Natural killer cell (primary cell): ENCODE data around the gene AP3B1. TPM values are rescaled to one million over a fixed set of nuclear protein-coding genes. Genes with fewer than 3 reads are reported as not detected.
"Not testable (repeated sequence)": the region's sequence is repeated elsewhere in the genome, so short reads cannot be mapped to it uniquely, and the experiment has no call there.

ENCODE experiments used
- ATAC-seq, 3 donors: fragments of 150-1000 bp in 2 of 3; fragments of 200-7000 bp in 1 of 3; cut with Tn5 transposase; 1 replicate in 1 of 3; 2 replicates in 2 of 3; pipeline ENCODE4 v1.10.0; 2021; ENCODE audit warnings: mild to moderate bottlenecking in 2 of 3, moderate library complexity in 2 of 3
- DNase-seq, 2 donors: peaks; one replicate each; pipeline versions ENCODE4 v3.0.0 to v3.0.0-alpha.2; 2013 to 2021; ENCODE audit warnings: mixed read lengths in 1 of 2
- H3K27ac ChIP-seq: one replicate; pipeline ENCODE4 v1.5.1; 2013; ENCODE audit warnings: mild to moderate bottlenecking, low read length
- H3K27me3 ChIP-seq: one replicate; pipeline ENCODE4 v1.6.1; 2013; ENCODE audit warnings: low read length; ENCODE audit not compliant: control insufficient read depth, insufficient read depth
- H3K36me3 ChIP-seq: one replicate; pipeline ENCODE4 v1.6.1; 2013; ENCODE audit warnings: low read length; ENCODE audit not compliant: control insufficient read depth, insufficient read depth
- H3K4me1 ChIP-seq: one replicate; pipeline ENCODE4 v1.6.1; 2013; ENCODE audit warnings: low read length; ENCODE audit not compliant: control insufficient read depth, insufficient read depth
- H3K4me3 ChIP-seq: one replicate; pipeline ENCODE4 v1.5.1; 2013; ENCODE audit warnings: low read length
- H3K9me3 ChIP-seq: one replicate; pipeline ENCODE4 v1.6.1; 2013; ENCODE audit warnings: low read length; ENCODE audit not compliant: control insufficient read depth, insufficient read depth
- H3K27ac Mint-ChIP-seq, 2 donors: one replicate each; pipeline ENCODE4 v1.8.0; 2022; ENCODE audit warnings: mild to moderate bottlenecking in 2 of 2, mixed read lengths in 2 of 2, moderate library complexity in 1 of 2
- H3K27me3 Mint-ChIP-seq, 2 donors: one replicate each; pipeline ENCODE4 v1.8.0; 2022; ENCODE audit warnings: low read depth in 2 of 2, mixed read lengths in 2 of 2
- H3K36me3 Mint-ChIP-seq: one replicate; pipeline ENCODE4 v1.8.0; 2022; ENCODE audit warnings: mixed read lengths
- H3K4me1 Mint-ChIP-seq, 2 donors: one replicate each; pipeline ENCODE4 v1.8.0; 2022; ENCODE audit warnings: mixed read lengths in 2 of 2
- H3K4me3 Mint-ChIP-seq: one replicate; pipeline ENCODE4 v1.8.0; 2022; ENCODE audit warnings: mild to moderate bottlenecking, moderate library complexity, mixed read lengths
- H3K9me3 Mint-ChIP-seq, 2 donors: one replicate each; pipeline ENCODE4 v1.8.0; 2022; ENCODE audit warnings: mixed read lengths in 2 of 2
- CTCF ChIP-seq: fragments of 200-600 bp; IDR thresholded peaks from one replicate; pipeline ENCODE4 v1.8.0; 2022; ENCODE audit warnings: antibody characterized with exemption
- WGBS: methylation state at CpG from one replicate; pipeline ENCODE4 v1.1.7; 2013; ENCODE audit warnings: missing lambda C conversion rate; ENCODE audit not compliant: insufficient coverage; 5-methylcytosine and 5-hydroxymethylcytosine counted together
- intact Hi-C: fragments of 100-400 bp; cut with micrococcal nuclease; formaldehyde crosslinking; loops from one replicate; pipeline ENCODE4 v1.14.2; 2022
- total RNA-seq, 4 donors: library from RNA; stranded (reverse); fragments of 120-200 nt in 1 of 4; gene quantifications; one replicate each; pipeline versions ENCODE4 v1.2.3 to v1.2.4, GENCODE V29; 2013 to 2022

AP3B1 gene
- total RNA-seq, 3 donors from 2014 or later (not counting 1 experiment from before 2014, with no cell fraction given) = 48.5 to 58.2 (median 56.2) TPM

GRCh38 chr5:78190402-78190801 is 104.1 kb downstream of the AP3B1 start:
- 92% methylated on average over 1 of the region's 1 CpG for WGBS
- intact Hi-C loops = no loop called here
- H3K4me3 ChIP-seq = no peak overlapping the region
- no peaks in the 10 kb centered on the region for H3K36me3 ChIP-seq
- H3K27ac Mint-ChIP-seq = no peak overlapping the region
- H3K4me3 Mint-ChIP-seq = no peak overlapping the region
- no peak for TF ChIP-seq CTCF
- no peak overlapping the region for H3K27ac ChIP-seq
- ATAC-seq (no peak), DNase-seq (no peak)
- no peaks in the 10 kb centered on the region for H3K9me3 Mint-ChIP-seq
- no peaks in the 10 kb centered on the region for H3K27me3 ChIP-seq
- H3K4me1 ChIP-seq = no peaks in the 10 kb centered on the region
- H3K4me1 Mint-ChIP-seq = peaks cover 4% of the 10 kb centered on the region in 2 donors
- no peaks in the 10 kb centered on the region for H3K27me3 Mint-ChIP-seq
- peaks cover 5% of the 10 kb centered on the region for H3K36me3 Mint-ChIP-seq
- no peaks in the 10 kb centered on the region for H3K9me3 ChIP-seq

GRCh38 chr5:78188681-78189080 is 105.8 kb downstream of the AP3B1 start:
- H3K27me3 Mint-ChIP-seq, H3K9me3 Mint-ChIP-seq, H3K4me3 ChIP-seq, H3K4me1 Mint-ChIP-seq, H3K36me3 ChIP-seq, ATAC-seq, H3K4me1 ChIP-seq, H3K36me3 Mint-ChIP-seq, DNase-seq, intact Hi-C loops, H3K9me3 ChIP-seq, H3K27ac ChIP-seq, H3K27me3 ChIP-seq, H3K4me3 Mint-ChIP-seq, H3K27ac Mint-ChIP-seq: not testable (repeated sequence)
- 100% methylated on average over 4 of the region's 4 CpGs for WGBS

- no peaks in the 10 kb centered on the region for H3K36me3 ChIP-seq
- H3K27ac ChIP-seq = no peak overlapping the region
- no peaks in the 10 kb centered on the region for H3K27me3 ChIP-seq
- Mint-ChIP-seq H3K4me3 (no peak overlapping the region), H3K36me3 (peaks cover 3% of the 10 kb centered on the region), H3K27me3 (no peaks in the 10 kb centered on the region), H3K9me3 (no peaks in the 10 kb centered on the region), H3K4me1 (peaks cover 13 to 15% of the 10 kb centered on the region in 2 donors), H3K27ac (peak overlapping the region in 1 of 2 donors; percentile 13)
- no peak overlapping the region for H3K4me3 ChIP-seq
- H3K4me1 ChIP-seq = no peaks in the 10 kb centered on the region
- no peak for TF ChIP-seq CTCF
- H3K9me3 ChIP-seq = no peaks in the 10 kb centered on the region
- ATAC-seq (no peak), DNase-seq (no peak)
- intact Hi-C loops = no loop called here
These were observed 107.3 kb downstream of the AP3B1 start for GRCh38 chr5:78187172-78187571.

GRCh38 chr5:78182838-78183237 is 111.7 kb downstream of the AP3B1 start:
- Histone ChIP-seq H3K27ac (no peak overlapping the region), H3K36me3 (peaks cover 12% of the 10 kb centered on the region), H3K9me3 (no peaks in the 10 kb centered on the region), H3K27me3 (no peaks in the 10 kb centered on the region), H3K4me1 (no peaks in the 10 kb centered on the region), H3K4me3 (no peak overlapping the region)
- peaks cover 7% of the 10 kb centered on the region for H3K36me3 Mint-ChIP-seq
- ATAC-seq (no peak), DNase-seq (no peak)
- H3K4me1 Mint-ChIP-seq = peaks cover 18 to 21% of the 10 kb centered on the region in 2 donors
- H3K9me3 Mint-ChIP-seq = no peaks in the 10 kb centered on the region
- no peak overlapping the region for H3K27ac Mint-ChIP-seq
- no peak for TF ChIP-seq CTCF
- WGBS = 100% methylated on average over 2 of the region's 3 CpGs
- no peaks in the 10 kb centered on the region for H3K27me3 Mint-ChIP-seq
- intact Hi-C loops = no loop called here
- no peak overlapping the region for H3K4me3 Mint-ChIP-seq
